GM23338 (cell line): ENCODE measurements around the gene ACSF2.
A peak's percentile ranks its signal among the peaks of the same experiment; 100 is the strongest.

Experiments
- CTCF ChIP-seq, 2 experiments: fragments of 200-600 bp in 1 of 2; sonication (generic) in 1 of 2; conservative IDR thresholded peaks; 2 replicates each; pipeline versions ENCODE4 v1.5.1 to v1.6.1; 2016 to 2017; ENCODE audit warnings: antibody characterized with exemption in 2 of 2, low read depth in 2 of 2, mild to moderate bottlenecking in 2 of 2, moderate library complexity in 1 of 2
- ETS1 ChIP-seq: IDR thresholded peaks from 2 replicates; pipeline ENCODE4 v1.6.1; 2016; ENCODE audit warnings: antibody characterized with exemption
- EZH2 ChIP-seq: fragments of 200-600 bp; sonication (generic); IDR thresholded peaks from one replicate; pipeline ENCODE4 v1.8.0; 2017; ENCODE audit warnings: antibody characterized with exemption, mild to moderate bottlenecking, low read depth; ENCODE audit not compliant: unreplicated experiment
- EZH2phosphoT487 ChIP-seq: fragments of 200-600 bp; sonication (generic); IDR thresholded peaks from one replicate; pipeline ENCODE4 v1.8.1; 2018; ENCODE audit warnings: antibody characterized with exemption; ENCODE audit not compliant: unreplicated experiment
- POLR2AphosphoS5 ChIP-seq: IDR thresholded peaks from 2 replicates; pipeline ENCODE4 v1.6.1; 2016; ENCODE audit warnings: antibody characterized with exemption, low read depth
- REST ChIP-seq: IDR thresholded peaks from one replicate; pipeline ENCODE4 v1.6.1; 2018; ENCODE audit warnings: antibody characterized with exemption; ENCODE audit not compliant: unreplicated experiment
- STAT1 ChIP-seq: IDR thresholded peaks from one replicate; pipeline ENCODE4 v1.6.1; 2016; ENCODE audit warnings: antibody characterized with exemption; ENCODE audit not compliant: unreplicated experiment

GRCh38 chr17:50426814-50427787, 1.1 kb downstream of the ACSF2 start:
- no peak for TF ChIP-seq EZH2phosphoT487
- TF ChIP-seq CTCF (conservative IDR thresholded peaks at IDR 0.05; ENCODE audit: low read depth in 2 of 2): peak; percentile 57 to 63
- no peak for TF ChIP-seq EZH2
- TF ChIP-seq ETS1: no peak
- no peak for TF ChIP-seq POLR2AphosphoS5
- TF ChIP-seq STAT1: no peak
- no peak for TF ChIP-seq REST
